ENCODE data around the gene POLR2J.
A peak's percentile ranks its signal among the peaks of the same experiment; 100 is the strongest.

POLR2J gene

DNA sequence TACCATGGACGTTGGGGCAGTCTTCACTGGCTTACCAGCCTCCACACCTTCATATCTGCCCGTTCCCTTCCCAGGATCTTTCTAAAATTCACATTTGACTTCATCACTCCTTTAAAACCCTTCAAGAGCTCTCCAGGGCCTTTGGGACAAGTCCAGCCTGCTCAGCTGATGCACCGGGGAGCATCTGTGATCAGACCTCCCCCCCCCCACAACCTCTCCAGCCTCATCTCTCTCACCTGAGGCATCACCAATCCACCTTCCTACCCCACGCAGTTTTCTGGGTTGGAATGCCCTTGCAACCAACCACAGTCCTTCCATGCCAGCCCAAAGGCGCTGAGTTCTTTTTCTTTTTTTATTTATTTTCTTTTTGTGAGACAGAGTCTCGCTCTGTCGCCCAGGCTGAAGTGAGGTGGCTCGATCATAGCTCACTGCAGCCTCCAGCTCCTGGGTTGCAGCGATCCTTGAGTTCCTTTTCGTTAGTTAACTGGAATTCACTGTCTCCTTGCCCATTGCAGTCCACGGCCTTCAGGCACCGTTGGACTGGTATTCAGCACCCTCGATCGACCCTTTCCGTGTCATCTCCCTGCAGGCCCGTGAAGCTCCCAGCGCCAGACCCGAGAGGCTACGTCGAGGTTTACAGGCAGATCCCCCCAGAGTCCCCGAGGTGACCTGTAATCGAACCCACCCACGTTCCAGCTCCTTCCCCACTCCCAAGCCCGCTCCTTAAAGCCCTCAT lies 14.7 kb downstream of the POLR2J start:
- Histone ChIP-seq H3K9me3 (ENCODE audit: control insufficient read depth, insufficient read depth, low read depth, low read length) (no peaks in the 10 kb centered on the region), H3K4me3 (ENCODE audit: low read depth, low read length) (peak overlapping the region; percentile 76), H3K36me3 (ENCODE audit: control insufficient read depth in 2 of 2, insufficient read depth in 1 of 2, low read length in 2 of 2) (peaks cover under 1 to 23% of the 10 kb centered on the region in 2 experiments; a peak in 2 of 3 replicates), H3K4me1 (ENCODE audit: control insufficient read depth, insufficient read depth, low read length) (no peaks in the 10 kb centered on the region; the same call in 1 of the 2 replicates), H3K27ac (ENCODE audit: extremely low read depth, low read depth, low read length) (peak overlapping the region; percentile 60)
- ChIA-PET CTCF (interaction anchor here (0.6 to 1.0 kb wide), 5 partner anchors 23 to 236 kb away, joined by 3 to 7 read pairs (median 3); no protein-coding TSS in a partner anchor), POLR2A (interaction anchor here (1.0 to 1.1 kb wide), 2 partner anchors 10 to 68 kb away, joined by 3 to 7 read pairs; partner anchors contain the start of gene PRKRIP1)
- TF ChIP-seq ZNF433 (tag by site-specific recombination; IDR thresholded peaks at IDR 0.05; ENCODE audit: low read depth) = no peak
- 0 out of 2 replicates have a peak, but pooled peaks have one; percentile 44 for TF ChIP-seq ZNF837 (tag by site-specific recombination; IDR thresholded peaks at IDR 0.05)
- 0 out of 2 replicates have a peak, but pooled peaks have one; percentile 48 for TF ChIP-seq ZSCAN23 (tag by site-specific recombination; IDR thresholded peaks at IDR 0.05)
- no peak for TF ChIP-seq ZNF350 (tag by site-specific recombination; IDR thresholded peaks at IDR 0.05)
- TF ChIP-seq MZF1 (tag by site-specific recombination; IDR thresholded peaks at IDR 0.05; ENCODE audit: borderline replicate concordance) = 0 out of 2 replicates have a peak, but pooled peaks have one; percentile 29
- no peak for TF ChIP-seq ZNF341 (tag by site-specific recombination; IDR thresholded peaks at IDR 0.05; ENCODE audit: low read depth)
- TF ChIP-seq ZNF777 (tag by site-specific recombination; IDR thresholded peaks at IDR 0.05; ENCODE audit: borderline replicate concordance) = no peak
- no peak for TF ChIP-seq ZNF707 (tag by site-specific recombination; IDR thresholded peaks at IDR 0.05)
- TF ChIP-seq, protein P1, sequence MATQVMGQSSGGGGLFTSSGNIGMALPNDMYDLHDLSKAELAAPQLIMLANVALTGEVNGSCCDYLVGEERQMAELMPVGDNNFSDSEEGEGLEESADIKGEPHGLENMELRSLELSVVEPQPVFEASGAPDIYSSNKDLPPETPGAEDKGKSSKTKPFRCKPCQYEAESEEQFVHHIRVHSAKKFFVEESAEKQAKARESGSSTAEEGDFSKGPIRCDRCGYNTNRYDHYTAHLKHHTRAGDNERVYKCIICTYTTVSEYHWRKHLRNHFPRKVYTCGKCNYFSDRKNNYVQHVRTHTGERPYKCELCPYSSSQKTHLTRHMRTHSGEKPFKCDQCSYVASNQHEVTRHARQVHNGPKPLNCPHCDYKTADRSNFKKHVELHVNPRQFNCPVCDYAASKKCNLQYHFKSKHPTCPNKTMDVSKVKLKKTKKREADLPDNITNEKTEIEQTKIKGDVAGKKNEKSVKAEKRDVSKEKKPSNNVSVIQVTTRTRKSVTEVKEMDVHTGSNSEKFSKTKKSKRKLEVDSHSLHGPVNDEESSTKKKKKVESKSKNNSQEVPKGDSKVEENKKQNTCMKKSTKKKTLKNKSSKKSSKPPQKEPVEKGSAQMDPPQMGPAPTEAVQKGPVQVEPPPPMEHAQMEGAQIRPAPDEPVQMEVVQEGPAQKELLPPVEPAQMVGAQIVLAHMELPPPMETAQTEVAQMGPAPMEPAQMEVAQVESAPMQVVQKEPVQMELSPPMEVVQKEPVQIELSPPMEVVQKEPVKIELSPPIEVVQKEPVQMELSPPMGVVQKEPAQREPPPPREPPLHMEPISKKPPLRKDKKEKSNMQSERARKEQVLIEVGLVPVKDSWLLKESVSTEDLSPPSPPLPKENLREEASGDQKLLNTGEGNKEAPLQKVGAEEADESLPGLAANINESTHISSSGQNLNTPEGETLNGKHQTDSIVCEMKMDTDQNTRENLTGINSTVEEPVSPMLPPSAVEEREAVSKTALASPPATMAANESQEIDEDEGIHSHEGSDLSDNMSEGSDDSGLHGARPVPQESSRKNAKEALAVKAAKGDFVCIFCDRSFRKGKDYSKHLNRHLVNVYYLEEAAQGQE (tag by site-specific recombination; IDR thresholded peaks at IDR 0.05) = peak; percentile 21; the same call in 1 of the 2 replicates
- TF ChIP-seq, protein P2, sequence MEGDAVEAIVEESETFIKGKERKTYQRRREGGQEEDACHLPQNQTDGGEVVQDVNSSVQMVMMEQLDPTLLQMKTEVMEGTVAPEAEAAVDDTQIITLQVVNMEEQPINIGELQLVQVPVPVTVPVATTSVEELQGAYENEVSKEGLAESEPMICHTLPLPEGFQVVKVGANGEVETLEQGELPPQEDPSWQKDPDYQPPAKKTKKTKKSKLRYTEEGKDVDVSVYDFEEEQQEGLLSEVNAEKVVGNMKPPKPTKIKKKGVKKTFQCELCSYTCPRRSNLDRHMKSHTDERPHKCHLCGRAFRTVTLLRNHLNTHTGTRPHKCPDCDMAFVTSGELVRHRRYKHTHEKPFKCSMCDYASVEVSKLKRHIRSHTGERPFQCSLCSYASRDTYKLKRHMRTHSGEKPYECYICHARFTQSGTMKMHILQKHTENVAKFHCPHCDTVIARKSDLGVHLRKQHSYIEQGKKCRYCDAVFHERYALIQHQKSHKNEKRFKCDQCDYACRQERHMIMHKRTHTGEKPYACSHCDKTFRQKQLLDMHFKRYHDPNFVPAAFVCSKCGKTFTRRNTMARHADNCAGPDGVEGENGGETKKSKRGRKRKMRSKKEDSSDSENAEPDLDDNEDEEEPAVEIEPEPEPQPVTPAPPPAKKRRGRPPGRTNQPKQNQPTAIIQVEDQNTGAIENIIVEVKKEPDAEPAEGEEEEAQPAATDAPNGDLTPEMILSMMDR (tag by site-specific recombination; IDR thresholded peaks at IDR 0.05) = no peak
- TF ChIP-seq ZNF19 (tag by site-specific recombination; IDR thresholded peaks at IDR 0.05; ENCODE audit: low read depth) = no peak
- TF ChIP-seq, protein P3, sequence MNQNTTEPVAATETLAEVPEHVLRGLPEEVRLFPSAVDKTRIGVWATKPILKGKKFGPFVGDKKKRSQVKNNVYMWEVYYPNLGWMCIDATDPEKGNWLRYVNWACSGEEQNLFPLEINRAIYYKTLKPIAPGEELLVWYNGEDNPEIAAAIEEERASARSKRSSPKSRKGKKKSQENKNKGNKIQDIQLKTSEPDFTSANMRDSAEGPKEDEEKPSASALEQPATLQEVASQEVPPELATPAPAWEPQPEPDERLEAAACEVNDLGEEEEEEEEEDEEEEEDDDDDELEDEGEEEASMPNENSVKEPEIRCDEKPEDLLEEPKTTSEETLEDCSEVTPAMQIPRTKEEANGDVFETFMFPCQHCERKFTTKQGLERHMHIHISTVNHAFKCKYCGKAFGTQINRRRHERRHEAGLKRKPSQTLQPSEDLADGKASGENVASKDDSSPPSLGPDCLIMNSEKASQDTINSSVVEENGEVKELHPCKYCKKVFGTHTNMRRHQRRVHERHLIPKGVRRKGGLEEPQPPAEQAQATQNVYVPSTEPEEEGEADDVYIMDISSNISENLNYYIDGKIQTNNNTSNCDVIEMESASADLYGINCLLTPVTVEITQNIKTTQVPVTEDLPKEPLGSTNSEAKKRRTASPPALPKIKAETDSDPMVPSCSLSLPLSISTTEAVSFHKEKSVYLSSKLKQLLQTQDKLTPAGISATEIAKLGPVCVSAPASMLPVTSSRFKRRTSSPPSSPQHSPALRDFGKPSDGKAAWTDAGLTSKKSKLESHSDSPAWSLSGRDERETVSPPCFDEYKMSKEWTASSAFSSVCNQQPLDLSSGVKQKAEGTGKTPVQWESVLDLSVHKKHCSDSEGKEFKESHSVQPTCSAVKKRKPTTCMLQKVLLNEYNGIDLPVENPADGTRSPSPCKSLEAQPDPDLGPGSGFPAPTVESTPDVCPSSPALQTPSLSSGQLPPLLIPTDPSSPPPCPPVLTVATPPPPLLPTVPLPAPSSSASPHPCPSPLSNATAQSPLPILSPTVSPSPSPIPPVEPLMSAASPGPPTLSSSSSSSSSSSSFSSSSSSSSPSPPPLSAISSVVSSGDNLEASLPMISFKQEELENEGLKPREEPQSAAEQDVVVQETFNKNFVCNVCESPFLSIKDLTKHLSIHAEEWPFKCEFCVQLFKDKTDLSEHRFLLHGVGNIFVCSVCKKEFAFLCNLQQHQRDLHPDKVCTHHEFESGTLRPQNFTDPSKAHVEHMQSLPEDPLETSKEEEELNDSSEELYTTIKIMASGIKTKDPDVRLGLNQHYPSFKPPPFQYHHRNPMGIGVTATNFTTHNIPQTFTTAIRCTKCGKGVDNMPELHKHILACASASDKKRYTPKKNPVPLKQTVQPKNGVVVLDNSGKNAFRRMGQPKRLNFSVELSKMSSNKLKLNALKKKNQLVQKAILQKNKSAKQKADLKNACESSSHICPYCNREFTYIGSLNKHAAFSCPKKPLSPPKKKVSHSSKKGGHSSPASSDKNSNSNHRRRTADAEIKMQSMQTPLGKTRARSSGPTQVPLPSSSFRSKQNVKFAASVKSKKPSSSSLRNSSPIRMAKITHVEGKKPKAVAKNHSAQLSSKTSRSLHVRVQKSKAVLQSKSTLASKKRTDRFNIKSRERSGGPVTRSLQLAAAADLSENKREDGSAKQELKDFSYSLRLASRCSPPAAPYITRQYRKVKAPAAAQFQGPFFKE (tag by site-specific recombination; IDR thresholded peaks at IDR 0.05; ENCODE audit: borderline replicate concordance) = no peak
- TF ChIP-seq ZNF549 (tag by site-specific recombination; IDR thresholded peaks at IDR 0.05) = no peak
- no peak for TF ChIP-seq ZFP37 (tag by site-specific recombination; IDR thresholded peaks at IDR 0.05)
- TF ChIP-seq ZNF548 (tag by site-specific recombination; IDR thresholded peaks at IDR 0.05) = no peak
- TF ChIP-seq SCRT2 (tag by site-specific recombination; IDR thresholded peaks at IDR 0.05) = no peak
- no peak for TF ChIP-seq ZNF24 (tag by site-specific recombination; IDR thresholded peaks at IDR 0.05)
- TF ChIP-seq, protein P4, sequence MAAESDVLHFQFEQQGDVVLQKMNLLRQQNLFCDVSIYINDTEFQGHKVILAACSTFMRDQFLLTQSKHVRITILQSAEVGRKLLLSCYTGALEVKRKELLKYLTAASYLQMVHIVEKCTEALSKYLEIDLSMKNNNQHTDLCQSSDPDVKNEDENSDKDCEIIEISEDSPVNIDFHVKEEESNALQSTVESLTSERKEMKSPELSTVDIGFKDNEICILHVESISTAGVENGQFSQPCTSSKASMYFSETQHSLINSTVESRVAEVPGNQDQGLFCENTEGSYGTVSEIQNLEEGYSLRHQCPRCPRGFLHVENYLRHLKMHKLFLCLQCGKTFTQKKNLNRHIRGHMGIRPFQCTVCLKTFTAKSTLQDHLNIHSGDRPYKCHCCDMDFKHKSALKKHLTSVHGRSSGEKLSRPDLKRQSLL (tag by site-specific recombination; IDR thresholded peaks at IDR 0.05) = peak; percentile 98
- TF ChIP-seq ZNF157 (tag by site-specific recombination; IDR thresholded peaks at IDR 0.05) = no peak
- TF ChIP-seq ZNF354C (tag by site-specific recombination; IDR thresholded peaks at IDR 0.05; ENCODE audit: borderline replicate concordance, low read depth) = no peak
- TF ChIP-seq ZNF610 (tag by site-specific recombination; IDR thresholded peaks at IDR 0.05; ENCODE audit: borderline replicate concordance) = no peak
- no peak for TF ChIP-seq ZNF654 (tag by site-specific recombination; IDR thresholded peaks at IDR 0.05; ENCODE audit: low read depth)
- TF ChIP-seq TRIM28 (IDR thresholded peaks at IDR 0.05; ENCODE audit: borderline replicate concordance, low read length) = no peak
- no peak for TF ChIP-seq ZBTB7A (tag by site-specific recombination; IDR thresholded peaks at IDR 0.05; ENCODE audit: low read depth)
- no peak for TF ChIP-seq GLIS1 (tag by site-specific recombination; IDR thresholded peaks at IDR 0.05)

Data from HEK293 (cell line).